ENCODE data around the gene REEP5.

Gene REEP5

GRCh38 chr5:112933651-112934365, 11.8 kb upstream of the REEP5 start:
- DNase-seq = no peak
- Histone ChIP-seq H3K4me1 (no peaks in the 10 kb centered on the region), H3K4me3 (ENCODE audit: low read depth, low read length) (no peak overlapping the region), H3K27me3 (no peaks in the 10 kb centered on the region), H3K9me3 (no peaks in the 10 kb centered on the region), H3K36me3 (no peaks in the 10 kb centered on the region)
- no peak for TF ChIP-seq CTCF (IDR thresholded peaks at IDR 0.05; ENCODE audit: low read depth, low read length)

- Histone ChIP-seq H3K27me3 (no peaks in the 10 kb centered on the region), H3K4me1 (no peaks in the 10 kb centered on the region), H3K4me3 (ENCODE audit: low read depth, low read length) (no peak overlapping the region), H3K9me3 (no peaks in the 10 kb centered on the region), H3K36me3 (no peaks in the 10 kb centered on the region)
- TF ChIP-seq CTCF (IDR thresholded peaks at IDR 0.05; ENCODE audit: low read depth, low read length) = no peak
- no peak for DNase-seq
Measured at GRCh38 chr5:112933105-112933504, 11.1 kb upstream of the REEP5 start.

GRCh38 chr5:112931473-112931872, 9.4 kb upstream of the REEP5 start:
- no peak for TF ChIP-seq CTCF (IDR thresholded peaks at IDR 0.05; ENCODE audit: low read depth, low read length)
- Histone ChIP-seq H3K4me3 (ENCODE audit: low read depth, low read length) (no peak overlapping the region), H3K36me3 (no peaks in the 10 kb centered on the region), H3K9me3 (no peaks in the 10 kb centered on the region), H3K4me1 (no peaks in the 10 kb centered on the region), H3K27me3 (no peaks in the 10 kb centered on the region)
- DNase-seq = no peak

GRCh38 chr5:112930082-112930344, 8.0 kb upstream of the REEP5 start:
- DNase-seq = no peak
- H3K36me3 ChIP-seq = no peaks in the 10 kb centered on the region
- H3K27me3 ChIP-seq = no peaks in the 10 kb centered on the region
- no peaks in the 10 kb centered on the region for H3K9me3 ChIP-seq
- TF ChIP-seq CTCF (IDR thresholded peaks at IDR 0.05; ENCODE audit: low read depth, low read length) = no peak
- H3K4me3 ChIP-seq (ENCODE audit: low read depth, low read length) = no peak overlapping the region
- H3K4me1 ChIP-seq = no peaks in the 10 kb centered on the region

- Histone ChIP-seq H3K27me3 (no peaks in the 10 kb centered on the region), H3K4me1 (no peaks in the 10 kb centered on the region), H3K36me3 (no peaks in the 10 kb centered on the region), H3K9me3 (no peaks in the 10 kb centered on the region), H3K4me3 (ENCODE audit: low read depth, low read length) (no peak overlapping the region)
- no peak for DNase-seq
- TF ChIP-seq CTCF (IDR thresholded peaks at IDR 0.05; ENCODE audit: low read depth, low read length) = no peak
Measured at GRCh38 chr5:112929336-112930081, 7.5 kb upstream of the REEP5 start.

- DNase-seq = no peak
- TF ChIP-seq CTCF (IDR thresholded peaks at IDR 0.05; ENCODE audit: low read depth, low read length) = no peak
- H3K4me3 ChIP-seq (ENCODE audit: low read depth, low read length) = no peak overlapping the region
- H3K36me3 ChIP-seq = peaks cover 10% of the 10 kb centered on the region
- no peaks in the 10 kb centered on the region for H3K4me1 ChIP-seq
- H3K9me3 ChIP-seq = no peaks in the 10 kb centered on the region
- no peaks in the 10 kb centered on the region for H3K27me3 ChIP-seq
Measured at GRCh38 chr5:112923988-112924387, 2.0 kb upstream of the REEP5 start.
